ENCODE data around the gene PPP1R16B.

Gene PPP1R16B

DNA sequence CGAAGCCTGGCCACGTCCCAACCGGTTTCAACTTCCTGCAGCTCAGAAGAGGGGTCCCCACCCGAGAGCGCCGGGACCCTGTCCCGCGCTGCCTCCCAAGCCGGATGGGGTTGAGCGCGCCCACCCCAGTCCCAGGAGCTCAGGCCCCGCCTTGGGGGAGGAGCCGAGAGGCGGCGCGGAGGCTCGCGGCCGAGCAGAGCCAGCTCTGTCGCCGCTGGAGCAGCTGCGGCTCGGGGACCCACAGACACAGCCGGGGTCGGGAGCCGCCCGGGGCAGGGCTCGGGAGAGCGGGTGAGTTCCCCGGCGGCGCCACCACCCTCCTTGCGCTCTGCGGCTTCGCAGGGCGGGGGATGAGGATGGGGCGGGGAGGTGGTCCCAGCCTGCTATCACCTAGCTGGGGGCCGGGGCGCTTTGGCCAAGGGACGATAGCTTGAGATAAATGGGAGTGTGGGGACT, at the start of gene PPP1R16B:
Gene PPP1R16B (plus strand): TSS at position 196 of the 456 bp plus-strand sequence. CDS start 30,229 bp downstream, outside the sequence.
- H3K4me3 ChIP-seq (ENCODE audit: low read depth, low read length) = peak within 1 kb of the TSS; percentile 67

DNA sequence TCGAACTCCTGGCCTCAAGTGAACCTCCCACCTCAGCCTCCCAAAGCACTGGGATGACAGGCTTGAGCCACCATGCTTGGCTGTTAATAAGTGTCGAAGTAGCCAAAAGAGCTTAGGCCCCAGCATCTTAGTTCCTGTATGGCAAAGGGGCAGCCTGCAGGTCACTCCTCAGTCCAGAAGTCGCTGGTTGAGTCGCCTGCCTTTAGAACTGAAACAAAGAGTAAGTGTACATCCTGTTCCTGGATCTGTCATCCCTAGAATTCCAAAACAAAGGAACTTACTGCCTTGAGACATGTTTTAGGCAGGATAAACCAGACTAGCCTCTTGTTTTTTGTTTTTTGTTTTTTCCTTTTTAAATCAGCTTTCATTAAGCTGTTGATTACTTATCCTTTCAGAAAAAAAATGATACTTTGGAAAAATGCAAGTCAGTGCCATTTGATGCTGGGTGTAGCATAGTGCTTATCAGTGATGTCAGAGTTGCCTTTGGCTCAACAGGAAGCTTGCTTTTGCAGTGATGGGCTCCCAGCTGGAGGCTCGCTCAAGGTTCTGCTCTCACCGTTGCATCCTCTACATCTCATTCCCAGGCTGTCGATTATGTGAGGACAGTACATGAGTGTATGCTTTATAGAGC, 48.2 kb upstream of the PPP1R16B start:
- Histone ChIP-seq H3K4me1 (ENCODE audit: control insufficient read depth, insufficient read depth, low read length) (no peaks in the 10 kb centered on the region), H3K9me3 (ENCODE audit: control insufficient read depth, insufficient read depth, low read length) (no peaks in the 10 kb centered on the region), H3K27me3 (ENCODE audit: control insufficient read depth, insufficient read depth, low read length) (no peaks in the 10 kb centered on the region), H3K9ac (ENCODE audit: low read depth, low read length) (no peak overlapping the region), H3K4me3 (ENCODE audit: low read depth, low read length) (no peak overlapping the region), H3K36me3 (ENCODE audit: control insufficient read depth, insufficient read depth, low read length) (peaks cover 15% of the 10 kb centered on the region)

More for the DNA sequence above, at the start of gene PPP1R16B:
- H3K36me3 ChIP-seq (ENCODE audit: control insufficient read depth, insufficient read depth, low read length) = no peaks in the 10 kb centered on the region
- H3K27me3 ChIP-seq (ENCODE audit: control insufficient read depth, insufficient read depth, low read length) = peaks cover 15% of the 10 kb centered on the region
- peak within 1 kb of the TSS; percentile 47 for H3K9ac ChIP-seq (ENCODE audit: low read depth, low read length)
- peaks cover 9% of the 10 kb centered on the region for H3K4me1 ChIP-seq (ENCODE audit: control insufficient read depth, insufficient read depth, low read length)
- H3K9me3 ChIP-seq (ENCODE audit: control insufficient read depth, insufficient read depth, low read length) = no peaks in the 10 kb centered on the region

DNA sequence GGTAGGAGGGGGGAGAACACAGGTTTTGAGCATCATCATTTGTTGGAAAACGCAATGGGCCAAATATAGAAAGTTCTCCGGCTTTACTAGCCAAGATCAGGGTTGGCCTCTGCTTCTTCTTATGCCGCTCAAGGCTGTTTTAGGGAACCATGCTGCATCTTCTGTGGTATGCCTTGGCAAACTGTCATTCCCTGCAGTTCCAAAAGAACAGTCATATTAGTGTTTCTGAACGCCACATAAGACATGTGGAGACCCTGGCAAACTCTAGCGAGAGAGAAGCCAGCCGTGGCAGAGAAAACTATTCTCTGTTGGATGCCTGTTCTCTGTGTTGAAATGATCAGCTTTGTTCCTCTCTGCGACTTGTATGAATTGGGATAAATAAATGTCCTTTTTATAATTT, 46.4 kb upstream of the PPP1R16B start:
- H3K4me3 ChIP-seq (ENCODE audit: low read depth, low read length) = no peak overlapping the region
- no peak overlapping the region for H3K9ac ChIP-seq (ENCODE audit: low read depth, low read length)
- peaks cover 17% of the 10 kb centered on the region for H3K36me3 ChIP-seq (ENCODE audit: control insufficient read depth, insufficient read depth, low read length)

DNA sequence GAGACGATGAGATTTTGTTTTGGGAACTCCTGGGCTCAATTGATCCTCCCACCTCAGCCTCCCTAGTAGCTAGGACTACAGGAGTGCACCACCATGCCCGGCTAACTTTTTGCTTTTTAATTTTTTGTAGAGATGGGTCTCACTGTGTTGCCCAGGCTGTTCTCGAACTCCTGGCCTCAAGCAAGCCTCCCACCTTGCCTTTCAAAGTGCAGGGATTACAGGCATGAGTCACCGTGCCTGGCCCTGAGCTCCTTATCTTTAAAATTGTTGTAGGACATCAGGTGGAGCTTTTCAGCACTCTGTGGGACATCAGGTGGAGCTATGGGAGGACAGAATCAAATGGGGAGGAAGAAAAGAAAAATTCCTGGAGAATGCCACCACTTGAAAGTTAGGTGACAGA, 44.5 kb upstream of the PPP1R16B start:
- peaks cover 16% of the 10 kb centered on the region for H3K36me3 ChIP-seq (ENCODE audit: control insufficient read depth, insufficient read depth, low read length)

More for the DNA sequence above, 46.4 kb upstream of the PPP1R16B start:
- no peaks in the 10 kb centered on the region for H3K9me3 ChIP-seq (ENCODE audit: control insufficient read depth, insufficient read depth, low read length)
- no peaks in the 10 kb centered on the region for H3K27me3 ChIP-seq (ENCODE audit: control insufficient read depth, insufficient read depth, low read length)
- no peaks in the 10 kb centered on the region for H3K4me1 ChIP-seq (ENCODE audit: control insufficient read depth, insufficient read depth, low read length)

DNA sequence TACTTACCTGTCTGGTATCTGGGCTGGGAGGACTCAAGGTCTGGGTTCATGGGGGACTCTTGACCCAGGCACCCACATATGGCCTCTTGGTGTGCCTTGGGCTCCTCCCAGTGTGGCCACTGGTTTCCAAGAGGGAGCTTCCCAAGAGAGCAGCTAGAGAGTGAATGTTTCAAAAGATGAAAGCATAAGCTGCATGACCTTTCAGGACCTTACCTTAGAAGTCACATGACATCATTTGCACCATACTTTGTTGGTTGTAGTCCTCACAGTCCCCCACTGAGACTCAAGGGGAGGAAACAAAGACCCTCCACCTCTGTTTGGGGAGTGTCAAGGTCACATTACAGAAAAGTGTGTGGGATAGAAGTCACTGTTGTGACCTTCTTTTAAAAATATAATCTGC, 43.3 kb upstream of the PPP1R16B start:
- no peak overlapping the region for H3K4me3 ChIP-seq (ENCODE audit: low read depth, low read length)
- no peak overlapping the region for H3K9ac ChIP-seq (ENCODE audit: low read depth, low read length)
- H3K9me3 ChIP-seq (ENCODE audit: control insufficient read depth, insufficient read depth, low read length) = no peaks in the 10 kb centered on the region
- peaks cover 12% of the 10 kb centered on the region for H3K36me3 ChIP-seq (ENCODE audit: control insufficient read depth, insufficient read depth, low read length)
- no peaks in the 10 kb centered on the region for H3K4me1 ChIP-seq (ENCODE audit: control insufficient read depth, insufficient read depth, low read length)
- H3K27me3 ChIP-seq (ENCODE audit: control insufficient read depth, insufficient read depth, low read length) = no peaks in the 10 kb centered on the region

More for the DNA sequence above, 44.5 kb upstream of the PPP1R16B start:
- no peaks in the 10 kb centered on the region for H3K27me3 ChIP-seq (ENCODE audit: control insufficient read depth, insufficient read depth, low read length)
- no peak overlapping the region for H3K4me3 ChIP-seq (ENCODE audit: low read depth, low read length)
- H3K4me1 ChIP-seq (ENCODE audit: control insufficient read depth, insufficient read depth, low read length) = no peaks in the 10 kb centered on the region
- H3K9ac ChIP-seq (ENCODE audit: low read depth, low read length) = no peak overlapping the region
- no peaks in the 10 kb centered on the region for H3K9me3 ChIP-seq (ENCODE audit: control insufficient read depth, insufficient read depth, low read length)

DNA sequence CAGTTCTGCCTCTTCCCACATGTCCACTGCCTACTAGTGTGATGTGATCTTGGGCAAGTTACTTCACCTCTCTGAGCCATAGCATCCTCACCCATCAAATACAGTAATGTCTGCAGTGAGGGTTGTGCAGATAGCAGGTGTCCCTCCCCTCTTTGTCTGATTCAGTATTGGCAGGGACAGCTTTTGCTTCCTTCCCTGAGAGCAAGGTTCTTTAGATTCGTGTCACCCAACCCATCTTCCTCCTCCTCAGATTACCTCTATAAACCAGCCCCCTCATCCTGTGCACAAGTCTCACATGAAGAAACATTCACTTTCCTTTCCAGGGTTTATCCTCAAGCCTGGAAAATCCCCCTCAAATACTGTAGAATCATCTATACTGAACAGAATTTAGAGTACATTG, 41.9 kb upstream of the PPP1R16B start:
- Histone ChIP-seq H3K9me3 (ENCODE audit: control insufficient read depth, insufficient read depth, low read length) (no peaks in the 10 kb centered on the region), H3K9ac (ENCODE audit: low read depth, low read length) (no peak overlapping the region), H3K4me1 (ENCODE audit: control insufficient read depth, insufficient read depth, low read length) (no peaks in the 10 kb centered on the region), H3K4me3 (ENCODE audit: low read depth, low read length) (no peak overlapping the region), H3K36me3 (ENCODE audit: control insufficient read depth, insufficient read depth, low read length) (peaks cover 17% of the 10 kb centered on the region), H3K27me3 (ENCODE audit: control insufficient read depth, insufficient read depth, low read length) (no peaks in the 10 kb centered on the region)

DNA sequence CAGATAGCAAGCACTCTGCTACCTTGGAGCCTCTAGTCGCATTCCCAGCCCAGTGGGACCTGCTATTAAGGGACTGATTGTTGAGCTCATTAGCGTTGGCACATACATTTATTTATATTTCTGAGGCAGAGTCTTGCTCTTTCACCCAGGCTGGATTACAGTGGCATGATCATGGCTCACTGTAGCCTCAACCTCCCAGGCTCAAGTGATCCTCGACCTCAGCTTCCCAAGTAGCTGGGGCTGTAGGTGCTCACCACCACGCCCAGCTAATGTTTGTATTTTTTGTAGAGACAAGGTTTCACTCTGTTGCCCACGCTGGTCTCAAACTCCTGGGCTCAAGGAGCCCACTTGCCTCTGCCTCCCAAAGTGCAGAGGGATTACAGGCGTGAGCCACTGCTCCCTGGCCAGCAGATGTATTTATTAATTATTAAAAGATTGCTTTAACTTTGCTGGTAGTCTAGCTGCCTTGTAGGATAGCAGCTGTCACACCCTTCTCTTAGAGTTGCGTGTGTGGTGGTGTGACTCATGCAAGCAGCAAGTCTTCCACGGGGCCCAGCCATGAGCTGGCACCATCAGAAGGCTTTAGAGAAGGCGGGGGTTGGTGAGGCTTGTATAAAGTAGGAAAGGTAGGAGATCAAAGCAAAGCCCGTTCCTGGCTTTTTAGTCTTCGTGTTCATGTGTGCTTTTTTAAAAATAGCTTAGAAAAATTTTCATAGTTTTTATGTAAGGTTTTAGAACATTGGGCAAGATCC, 40.8 kb upstream of the PPP1R16B start:
- H3K4me1 ChIP-seq (ENCODE audit: control insufficient read depth, insufficient read depth, low read length) = no peaks in the 10 kb centered on the region
- H3K9ac ChIP-seq (ENCODE audit: low read depth, low read length) = no peak overlapping the region
- H3K36me3 ChIP-seq (ENCODE audit: control insufficient read depth, insufficient read depth, low read length) = peaks cover 19% of the 10 kb centered on the region
- H3K9me3 ChIP-seq (ENCODE audit: control insufficient read depth, insufficient read depth, low read length) = no peaks in the 10 kb centered on the region
- no peak overlapping the region for H3K4me3 ChIP-seq (ENCODE audit: low read depth, low read length)
- no peaks in the 10 kb centered on the region for H3K27me3 ChIP-seq (ENCODE audit: control insufficient read depth, insufficient read depth, low read length)

DNA sequence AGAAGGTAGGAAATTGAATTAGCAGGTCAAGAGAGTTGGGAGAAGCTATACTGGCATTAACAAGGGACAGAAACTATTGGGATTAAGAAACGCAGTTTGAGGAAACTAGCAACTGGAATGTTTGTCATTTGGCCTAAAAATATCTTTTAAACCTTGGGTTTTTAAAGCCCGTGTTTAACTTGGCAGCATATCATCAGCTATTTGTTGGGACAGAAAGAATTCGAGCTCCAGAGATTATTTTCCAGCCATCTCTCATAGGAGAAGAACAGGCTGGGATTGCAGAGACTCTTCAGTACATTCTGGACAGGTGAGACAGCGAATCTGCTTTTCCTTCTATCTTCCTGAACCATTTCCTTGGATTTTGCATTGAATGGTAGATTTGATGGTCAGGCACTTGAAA, 39.4 kb upstream of the PPP1R16B start:
- Histone ChIP-seq H3K9me3 (ENCODE audit: control insufficient read depth, insufficient read depth, low read length) (no peaks in the 10 kb centered on the region), H3K4me1 (ENCODE audit: control insufficient read depth, insufficient read depth, low read length) (no peaks in the 10 kb centered on the region), H3K36me3 (ENCODE audit: control insufficient read depth, insufficient read depth, low read length) (peaks cover 18% of the 10 kb centered on the region), H3K27me3 (ENCODE audit: control insufficient read depth, insufficient read depth, low read length) (no peaks in the 10 kb centered on the region), H3K4me3 (ENCODE audit: low read depth, low read length) (no peak overlapping the region), H3K9ac (ENCODE audit: low read depth, low read length) (no peak overlapping the region)

DNA sequence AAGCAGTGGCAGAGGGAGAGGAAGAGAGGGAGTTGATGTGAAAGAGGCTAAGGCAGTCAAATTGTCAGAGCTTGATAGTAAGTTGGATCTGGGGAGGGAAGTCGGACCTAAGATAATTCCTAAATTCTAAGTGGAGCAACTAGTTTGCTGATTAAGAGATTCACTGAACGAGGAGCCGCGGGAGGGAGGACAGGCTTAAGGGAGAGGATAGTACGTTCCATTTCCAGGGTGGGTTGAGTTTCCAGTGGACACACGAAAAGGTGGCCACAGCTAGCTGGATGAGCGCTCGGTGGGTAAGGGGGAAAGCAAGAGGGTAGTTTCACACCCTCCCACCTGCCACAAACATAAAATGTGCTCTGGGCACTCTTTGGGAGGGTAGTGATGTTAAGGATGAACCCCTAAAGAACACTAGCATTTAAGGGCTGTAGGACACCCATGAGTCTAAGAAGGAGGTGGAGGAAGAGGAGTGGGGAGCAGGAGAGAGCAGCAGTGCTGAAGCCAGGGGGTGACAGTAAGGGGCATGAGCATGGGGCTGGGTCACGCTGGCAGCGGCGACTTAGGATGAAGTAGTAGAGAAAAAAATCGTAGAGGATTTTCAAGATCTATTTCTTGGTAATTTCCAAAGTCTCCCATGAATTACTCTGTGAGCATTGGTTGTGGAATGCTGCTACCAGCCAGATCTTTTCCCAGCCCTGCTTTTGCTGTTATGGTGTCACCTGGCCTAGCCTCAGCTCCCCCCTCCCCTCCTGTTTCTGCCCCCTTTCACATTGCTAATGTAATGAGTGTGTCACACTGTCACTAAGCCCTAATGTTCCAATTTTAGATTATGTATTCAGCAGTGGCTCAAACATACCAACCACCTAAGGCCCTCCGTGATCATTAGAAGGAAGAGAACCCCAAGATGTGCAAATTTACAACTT, 35.9 kb upstream of the PPP1R16B start:
- H3K27me3 ChIP-seq (ENCODE audit: control insufficient read depth, insufficient read depth, low read length) = no peaks in the 10 kb centered on the region
- H3K9me3 ChIP-seq (ENCODE audit: control insufficient read depth, insufficient read depth, low read length) = no peaks in the 10 kb centered on the region
- no peak overlapping the region for H3K4me3 ChIP-seq (ENCODE audit: low read depth, low read length)
- H3K4me1 ChIP-seq (ENCODE audit: control insufficient read depth, insufficient read depth, low read length) = no peaks in the 10 kb centered on the region
- no peak overlapping the region for H3K9ac ChIP-seq (ENCODE audit: low read depth, low read length)
- peaks cover 15% of the 10 kb centered on the region for H3K36me3 ChIP-seq (ENCODE audit: control insufficient read depth, insufficient read depth, low read length)

DNA sequence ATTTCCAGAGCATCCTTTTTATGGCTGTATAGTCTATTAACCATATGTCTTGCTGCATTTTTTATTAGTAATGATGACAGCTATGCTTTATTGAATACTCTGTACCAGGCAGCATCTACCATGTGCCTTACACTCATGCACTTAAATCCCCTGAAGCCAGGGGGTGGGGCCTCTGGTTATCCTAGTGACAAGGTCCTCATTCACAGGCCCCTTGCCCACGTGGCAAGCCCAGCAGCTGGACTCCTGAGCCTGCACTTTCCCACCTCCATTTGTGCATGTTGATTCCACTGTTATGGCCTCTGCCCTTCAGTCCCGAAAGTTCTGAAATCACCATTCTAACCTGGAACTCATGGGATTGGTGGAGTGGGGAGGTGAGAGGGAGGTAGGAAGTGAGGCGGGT, 35.0 kb upstream of the PPP1R16B start:
- Histone ChIP-seq H3K36me3 (ENCODE audit: control insufficient read depth, insufficient read depth, low read length) (peaks cover 15% of the 10 kb centered on the region), H3K27me3 (ENCODE audit: control insufficient read depth, insufficient read depth, low read length) (no peaks in the 10 kb centered on the region), H3K9me3 (ENCODE audit: control insufficient read depth, insufficient read depth, low read length) (no peaks in the 10 kb centered on the region), H3K9ac (ENCODE audit: low read depth, low read length) (no peak overlapping the region), H3K4me3 (ENCODE audit: low read depth, low read length) (no peak overlapping the region), H3K4me1 (ENCODE audit: control insufficient read depth, insufficient read depth, low read length) (no peaks in the 10 kb centered on the region)

DNA sequence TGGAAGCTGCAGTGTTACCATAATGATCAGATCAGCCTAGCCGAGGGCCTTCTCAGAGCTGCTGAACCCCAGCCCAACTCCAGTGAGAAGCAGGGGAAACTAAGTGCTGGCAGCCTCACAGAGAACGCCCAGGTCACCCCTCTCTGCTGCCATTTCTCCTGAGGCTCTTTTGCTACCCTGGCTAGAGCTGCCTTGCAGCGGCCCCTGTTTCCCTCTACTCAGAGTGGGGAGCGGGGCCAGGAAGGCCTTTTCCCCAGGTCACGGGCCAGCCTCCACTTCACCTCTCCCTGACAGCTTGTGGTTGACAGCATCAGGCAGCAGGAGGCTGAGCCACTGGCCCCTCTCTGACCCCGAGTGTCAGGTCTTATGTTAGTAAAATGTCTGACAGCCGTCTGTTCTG, 34.5 kb upstream of the PPP1R16B start:
- Histone ChIP-seq H3K36me3 (ENCODE audit: control insufficient read depth, insufficient read depth, low read length) (peaks cover 15% of the 10 kb centered on the region), H3K27me3 (ENCODE audit: control insufficient read depth, insufficient read depth, low read length) (no peaks in the 10 kb centered on the region), H3K4me1 (ENCODE audit: control insufficient read depth, insufficient read depth, low read length) (no peaks in the 10 kb centered on the region), H3K9ac (ENCODE audit: low read depth, low read length) (no peak overlapping the region), H3K9me3 (ENCODE audit: control insufficient read depth, insufficient read depth, low read length) (no peaks in the 10 kb centered on the region), H3K4me3 (ENCODE audit: low read depth, low read length) (no peak overlapping the region)

Data from iPS-15b (cell line).